GM12878 (cell line): ENCODE data around the gene ZNF687. TPM values are rescaled to one million over a fixed set of nuclear protein-coding genes. Genes with fewer than 3 reads are reported as not detected.

ENCODE experiments used
- ATAC-seq: fragments of 200-7000 bp; cut with Tn5 transposase; 3 replicates; pipeline ENCODE4 v1.9.1; 2020; ENCODE audit warnings: mild to moderate bottlenecking, moderate library complexity
- BruUV-seq: library from RNA; stranded (reverse); fragments of 400-500 nt; replicated peaks from 2 replicates; lab custom pipeline; 2021; lab: Mats Ljungman, UMichigan
- CTCF ChIA-PET: fragments of 300-600 bp; sonication (Branson Sonifier 250); formaldehyde crosslinking; extraction: SDS; loops from one replicate; lab custom pipeline; 2021; ENCODE audit warnings: inconsistent platforms; lab: Yijun Ruan, JAX
- POLR2A ChIA-PET: fragments of 350-600 bp; formaldehyde crosslinking; extraction: SDS; loops from one replicate; lab custom pipeline; 2021; ENCODE audit warnings: inconsistent platforms; lab: Charles Lee
- RAD21 ChIA-PET: fragments of 300-600 bp; sonication (Branson Sonifier 250); formaldehyde crosslinking; loops from one replicate; lab custom pipeline; 2023; ENCODE audit warnings: antibody characterized with exemption; ENCODE audit not compliant: unreplicated experiment; lab: Charles Lee
- SMC1A ChIA-PET: fragments of 300-600 bp; sonication (Branson Sonifier 250); formaldehyde crosslinking; loops from one replicate; lab custom pipeline; 2023; ENCODE audit not compliant: unreplicated experiment, uncharacterized antibody; lab: Charles Lee
- DNase-seq: peaks from one replicate; pipeline ENCODE4 v3.0.0-alpha.2; 2011; ENCODE audit warnings: low read depth, low spot score
- FAIRE-seq: peaks from 3 replicates; lab custom pipeline; 2011; peaks lifted over from hg19 to GRCh38; lab: Jason Lieb, UNC
- H2AFZ ChIP-seq: 2 replicates; pipeline ENCODE4 v1.6.0; 2011; ENCODE audit warnings: low read depth, low read length, control low read depth; ENCODE audit not compliant: control insufficient read depth
- H3K27ac ChIP-seq: 2 replicates; pipeline ENCODE4 v1.5.1; 2011; ENCODE audit warnings: control low read depth; ENCODE audit not compliant: control insufficient read depth, insufficient read depth
- H3K27me3 ChIP-seq, 2 experiments: replicated peaks in 1 of 2; 2 replicates each; pipeline versions ENCODE4 v1.6.0 to v1.6.1; 2011; ENCODE audit warnings: low read length in 1 of 2; ENCODE audit not compliant: control insufficient read depth in 2 of 2, insufficient read depth in 2 of 2
- H3K36me3 ChIP-seq, 2 experiments: 2 replicates each; pipeline ENCODE4 v1.5.1; 2011; ENCODE audit warnings: low read length in 1 of 2; ENCODE audit not compliant: control insufficient read depth in 2 of 2, insufficient read depth in 2 of 2
- H3K4me1 ChIP-seq: 2 replicates; pipeline ENCODE4 v1.6.1; 2011; ENCODE audit warnings: mild to moderate bottlenecking, low read length, moderate library complexity, mixed read lengths; ENCODE audit not compliant: control insufficient read depth, insufficient read depth
- H3K4me2 ChIP-seq: 2 replicates; pipeline ENCODE4 v1.6.0; 2011; ENCODE audit warnings: control low read depth; ENCODE audit not compliant: control insufficient read depth, insufficient read depth
- H3K4me3 ChIP-seq: fragments of 200-600 bp; sonication (generic); 2 replicates; pipeline ENCODE4 v1.5.1; 2016
- H3K79me2 ChIP-seq: 2 replicates; pipeline ENCODE4 v1.6.0; 2011; ENCODE audit warnings: low read length; ENCODE audit not compliant: control insufficient read depth, insufficient read depth
- H3K9ac ChIP-seq: 2 replicates; pipeline ENCODE4 v1.8.0; 2011; ENCODE audit warnings: low read length, control low read depth, mixed read lengths; ENCODE audit not compliant: control insufficient read depth, insufficient read depth
- H3K9me3 ChIP-seq: replicated peaks from 3 replicates; pipeline ENCODE4 v1.5.1; 2011; ENCODE audit warnings: mild to moderate bottlenecking, low read length; ENCODE audit not compliant: control insufficient read depth, insufficient read depth
- H4K20me1 ChIP-seq: 2 replicates; pipeline ENCODE4 v1.6.0; 2011; ENCODE audit not compliant: control insufficient read depth, insufficient read depth
- MEF2A ChIP-seq: IDR thresholded peaks from 2 replicates; pipeline ENCODE4 v1.6.1; 2011; ENCODE audit warnings: low read depth, mild to moderate bottlenecking, low read length, moderate library complexity; ENCODE audit not compliant: insufficient read depth
- MEF2B ChIP-seq: fragments of 450-650 bp; IDR thresholded peaks from 2 replicates; pipeline ENCODE4 v1.6.1; 2018; ENCODE audit warnings: mild to moderate bottlenecking, moderate library complexity; ENCODE audit not compliant: partially characterized antibody, poor library complexity, severe bottlenecking
- POLR2AphosphoS2 ChIP-seq: IDR thresholded peaks from 2 replicates; pipeline ENCODE4 v1.6.1; 2011; ENCODE audit warnings: low read depth, mild to moderate bottlenecking, low read length, improper control_type of control experiment, moderate library complexity
- REST ChIP-seq: IDR thresholded peaks from 2 replicates; pipeline ENCODE4 v1.6.1; 2012; ENCODE audit warnings: mild to moderate bottlenecking, low read depth, low read length
- ZBED1 ChIP-seq: IDR thresholded peaks from 2 replicates; pipeline ENCODE4 v1.6.1; 2016; ENCODE audit warnings: borderline replicate concordance
- ZNF384 ChIP-seq: IDR thresholded peaks from 2 replicates; pipeline ENCODE4 v1.6.1; 2012; ENCODE audit warnings: low read depth, mild to moderate bottlenecking, low read length, improper control_type of control experiment, borderline replicate concordance
- ZNF687 ChIP-seq: fragments of 450-650 bp; IDR thresholded peaks from 2 replicates; pipeline ENCODE4 v1.6.1; 2017; ENCODE audit warnings: mild to moderate bottlenecking, moderate library complexity
- WGBS: methylation state at CpG from one replicate; pipeline ENCODE4 v1.1.6; 2016; ENCODE audit warnings: low lambda C conversion rate; ENCODE audit not compliant: insufficient replicate concordance, insufficient coverage; ENCODE audit errors: missing lambda C conversion rate; 5-methylcytosine and 5-hydroxymethylcytosine counted together
- in situ Hi-C: fragments of 300-500 bp; cut with MboI; formaldehyde crosslinking; loops from 9 replicates; pipeline ENCODE4 v1.14.3; 2018; ENCODE audit warnings: mixed read lengths
- intact Hi-C: fragments of 100-400 bp; cut with micrococcal nuclease; formaldehyde crosslinking; loops from one replicate; pipeline ENCODE4 v1.14.2; 2022; ENCODE audit not compliant: unreplicated experiment
- polyA plus RNA-seq, 11 experiments: library from polyadenylated mRNA; depleted of rRNA in 4 of 11; unstranded in 6 of 11; stranded (reverse) in 5 of 11; fragments of >200 nt; fragmentation: Nextera tagmentation in 4 of 11; fragmentation: Illumina TruSeq in 1 of 11; extraction: Ambion mirVana in 4 of 11; extraction: Trizol in 1 of 11; gene quantifications; 1 replicate in 1 of 11; 2 replicates in 10 of 11; pipeline versions ENCODE4 v1.2.1 to v1.2.3, GENCODE V29; 2011 to 2016; ENCODE audit warnings: inconsistent platforms in 2 of 11, missing spikeins in 2 of 11, low read depth in 1 of 11
- total RNA-seq, 4 experiments: library from RNA; depleted of rRNA in 3 of 4; stranded (reverse); fragments of >200 nt in 3 of 4; fragmentation: Illumina TruSeq in 1 of 4; extraction: Trizol in 1 of 4; gene quantifications; 2 replicates each; pipeline versions ENCODE4 v1.2.1 to v1.2.3, GENCODE V29; 2013 to 2021
- TF ChIP-seq, protein P1 (sequence below): fragments of 450-650 bp; IDR thresholded peaks from 2 replicates; pipeline ENCODE4 v1.6.1; 2017; ENCODE audit warnings: mild to moderate bottlenecking, low read depth, inconsistent platforms; ENCODE audit not compliant: poor library complexity, severe bottlenecking
- TF ChIP-seq, protein P2 (sequence below): fragments of 450-650 bp; IDR thresholded peaks from 2 replicates; pipeline ENCODE4 v1.6.1; 2016; ENCODE audit warnings: mild to moderate bottlenecking

The ZNF687 gene
- total and polyA plus RNA-seq, 10 of the 15 experiments (the other 5 are each of a cell fraction or from before 2014, with no cell fraction given): 0.08 to 30.9 (median 9.9) TPM

DNA sequence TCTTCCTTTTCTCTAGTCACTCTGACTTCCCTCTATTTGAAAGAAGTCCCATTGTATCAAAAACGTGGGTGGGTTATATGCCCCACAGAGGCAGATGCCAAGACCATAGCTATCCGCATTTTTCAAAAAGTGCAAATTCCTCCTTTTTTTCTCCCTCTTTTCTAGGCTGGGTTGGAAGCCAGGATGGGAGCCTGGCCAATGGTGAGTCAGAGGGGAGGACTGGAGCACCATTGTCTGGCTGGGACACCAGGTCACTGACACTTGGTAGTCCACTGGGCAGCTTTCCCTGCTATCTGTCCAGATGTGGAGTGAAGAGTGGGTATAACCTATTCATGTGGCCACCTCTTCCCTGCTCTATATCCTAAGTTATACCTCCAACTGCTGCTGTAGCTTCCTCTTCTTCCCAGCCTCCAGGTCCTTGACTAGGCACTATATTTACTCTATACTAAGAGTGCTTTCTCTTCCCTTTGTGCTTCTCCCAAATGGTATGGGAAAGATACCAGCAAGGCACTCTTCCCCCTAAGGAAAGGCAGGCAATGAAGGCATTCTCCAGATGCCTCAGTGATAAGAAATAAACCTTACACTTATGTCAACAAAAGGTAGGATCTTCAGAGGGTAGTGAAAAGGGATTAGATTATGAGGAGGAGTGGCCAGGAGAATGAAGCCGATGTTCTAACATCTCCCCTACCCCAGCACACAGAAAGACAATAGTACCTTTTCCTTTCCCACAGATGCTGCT is 32.2 kb downstream of the ZNF687 start:
- in situ Hi-C loops (no loop called here), intact Hi-C loops (no loop called here)
- no peak overlapping the region for H3K27ac ChIP-seq
- TF ChIP-seq, protein P1, sequence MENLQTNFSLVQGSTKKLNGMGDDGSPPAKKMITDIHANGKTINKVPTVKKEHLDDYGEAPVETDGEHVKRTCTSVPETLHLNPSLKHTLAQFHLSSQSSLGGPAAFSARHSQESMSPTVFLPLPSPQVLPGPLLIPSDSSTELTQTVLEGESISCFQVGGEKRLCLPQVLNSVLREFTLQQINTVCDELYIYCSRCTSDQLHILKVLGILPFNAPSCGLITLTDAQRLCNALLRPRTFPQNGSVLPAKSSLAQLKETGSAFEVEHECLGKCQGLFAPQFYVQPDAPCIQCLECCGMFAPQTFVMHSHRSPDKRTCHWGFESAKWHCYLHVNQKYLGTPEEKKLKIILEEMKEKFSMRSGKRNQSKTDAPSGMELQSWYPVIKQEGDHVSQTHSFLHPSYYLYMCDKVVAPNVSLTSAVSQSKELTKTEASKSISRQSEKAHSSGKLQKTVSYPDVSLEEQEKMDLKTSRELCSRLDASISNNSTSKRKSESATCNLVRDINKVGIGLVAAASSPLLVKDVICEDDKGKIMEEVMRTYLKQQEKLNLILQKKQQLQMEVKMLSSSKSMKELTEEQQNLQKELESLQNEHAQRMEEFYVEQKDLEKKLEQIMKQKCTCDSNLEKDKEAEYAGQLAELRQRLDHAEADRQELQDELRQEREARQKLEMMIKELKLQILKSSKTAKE: no peak
- TF ChIP-seq MEF2A: no peak
- TF ChIP-seq POLR2AphosphoS2: no peak
- TF ChIP-seq, protein P2, sequence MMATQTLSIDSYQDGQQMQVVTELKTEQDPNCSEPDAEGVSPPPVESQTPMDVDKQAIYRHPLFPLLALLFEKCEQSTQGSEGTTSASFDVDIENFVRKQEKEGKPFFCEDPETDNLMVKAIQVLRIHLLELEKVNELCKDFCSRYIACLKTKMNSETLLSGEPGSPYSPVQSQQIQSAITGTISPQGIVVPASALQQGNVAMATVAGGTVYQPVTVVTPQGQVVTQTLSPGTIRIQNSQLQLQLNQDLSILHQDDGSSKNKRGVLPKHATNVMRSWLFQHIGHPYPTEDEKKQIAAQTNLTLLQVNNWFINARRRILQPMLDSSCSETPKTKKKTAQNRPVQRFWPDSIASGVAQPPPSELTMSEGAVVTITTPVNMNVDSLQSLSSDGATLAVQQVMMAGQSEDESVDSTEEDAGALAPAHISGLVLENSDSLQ: no peak
- no peak for TF ChIP-seq ZBED1
- no peak for TF ChIP-seq MEF2B
- no peak for TF ChIP-seq ZNF384
- no peak for TF ChIP-seq ZNF687
- TF ChIP-seq REST: no peak
- ChIA-PET POLR2A (interaction anchor here (0.5 to 0.9 kb wide), 3 partner anchors 18 to 463 kb away, joined by 3 to 6 read pairs (median 5); no protein-coding TSS in a partner anchor), RAD21 (interaction anchor here (1.8 kb wide), 1 partner anchor 26 kb away, joined by 4 read pairs; no protein-coding TSS in a partner anchor), CTCF (interaction anchor here (0.7 to 2.8 kb wide), 2 partner anchors 13 to 26 kb away, joined by 3 to 10 read pairs; no protein-coding TSS in a partner anchor), SMC1A (interaction anchor here (0.8 to 2.3 kb wide), 3 partner anchors 13 to 85 kb away, joined by 3 to 12 read pairs (median 4); partner anchors contain the start of genes PI4KB and PSMB4)
- no peak for ATAC-seq
- WGBS: 68% methylated on average over 3 of the region's 3 CpGs
- H3K9ac ChIP-seq: no peak overlapping the region
- DNase-seq: no peak
- H2AFZ ChIP-seq: no peak overlapping the region
- H3K4me2 ChIP-seq: no peak overlapping the region
- H3K27me3 ChIP-seq: no peaks in the 10 kb centered on the region
- H3K36me3 ChIP-seq: peaks cover 10 to 40% of the 10 kb centered on the region in 2 experiments
- no peak overlapping the region for H3K4me3 ChIP-seq
- BruUV-seq: no TSS peak
- H4K20me1 ChIP-seq: 0 out of 2 replicates have a peak, but pooled peaks cover 2% of the 10 kb centered on the region
- no peaks in the 10 kb centered on the region for H3K4me1 ChIP-seq
- no peaks in the 10 kb centered on the region for H3K79me2 ChIP-seq
- no peak for FAIRE-seq
- no peaks in the 10 kb centered on the region for H3K9me3 ChIP-seq
